HG03521 (cell line): ENCODE results near the gene GABRB2.
"Not testable (repeated sequence)": the region's sequence is repeated elsewhere in the genome, so short reads cannot be mapped to it uniquely, and the experiment has no call there.

Experiments
- ATAC-seq: cut with Tn5 transposase; IDR thresholded peaks from one replicate; pipeline ENCODE4 v1.9.1; 2021; ENCODE audit warnings: mild to moderate bottlenecking, moderate library complexity; ENCODE audit not compliant: unreplicated experiment

The GABRB2 gene

DNA sequence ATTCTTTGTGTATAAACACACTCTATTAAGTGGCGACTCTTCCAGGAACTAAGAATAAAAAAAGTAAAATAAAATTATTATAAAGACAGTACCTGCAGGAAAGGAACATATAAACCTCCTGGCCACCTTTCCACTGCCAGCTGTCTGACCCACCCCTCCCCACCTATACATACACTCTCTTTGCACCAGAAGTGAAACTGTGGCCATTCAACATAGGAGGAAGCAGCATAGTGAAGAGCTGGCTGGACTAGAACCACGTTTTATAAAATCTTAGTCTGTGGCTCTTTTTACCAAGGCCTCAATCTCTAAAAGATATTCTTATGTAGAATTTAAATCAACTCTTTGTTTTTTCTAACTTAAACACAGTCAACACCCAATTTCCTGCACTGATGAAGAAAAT lies 289.6 kb downstream of the GABRB2 start:
- no peak for ATAC-seq

- ATAC-seq: not testable (repeated sequence)
These were observed 293.6 kb downstream of the GABRB2 start for GRCh38 chr5:161252955-161253354.

DNA sequence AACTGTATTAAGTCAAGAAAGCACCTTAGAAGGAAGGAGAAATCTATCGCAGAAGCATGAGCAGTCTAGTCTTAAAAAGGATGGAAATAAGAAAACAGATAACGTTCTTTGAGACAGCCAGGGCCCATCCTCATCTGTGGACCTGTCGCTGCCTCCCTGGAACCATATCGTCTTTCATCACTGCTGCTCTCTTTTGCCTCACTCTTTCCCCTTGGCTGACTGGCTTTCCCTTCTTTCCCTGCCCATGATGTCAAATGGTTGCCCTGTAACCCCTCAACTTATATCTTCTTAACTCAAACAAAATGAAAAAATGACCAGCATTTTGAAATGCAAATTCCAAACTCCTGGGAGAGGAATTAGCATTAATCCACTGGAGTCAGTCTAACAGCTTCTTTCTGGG lies 299.8 kb downstream of the GABRB2 start:
- ATAC-seq: no peak

DNA sequence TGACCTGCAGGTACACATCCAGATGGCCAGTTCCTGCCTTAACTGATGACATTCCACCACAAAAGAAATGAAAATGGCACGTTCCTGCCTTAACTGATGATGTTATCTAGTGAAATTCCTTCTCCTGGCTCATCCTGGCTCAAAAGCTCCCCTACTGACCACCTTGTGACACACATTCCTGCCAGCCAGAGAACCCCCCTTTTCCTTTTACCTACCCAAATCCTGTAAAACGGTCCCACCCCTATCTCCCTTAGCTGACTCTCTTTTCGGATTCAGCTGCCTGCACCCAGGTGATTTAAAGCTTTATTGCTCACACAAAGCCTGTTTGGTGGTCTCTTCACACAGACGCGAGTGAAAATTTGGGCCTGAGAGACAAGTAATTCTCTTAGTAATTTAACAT lies 300.7 kb downstream of the GABRB2 start:
- not testable (repeated sequence) for ATAC-seq
